Measurements from ENCODE around the gene CCNG1. TPM values are rescaled to one million over a fixed set of nuclear protein-coding genes. Genes with fewer than 3 reads are reported as not detected.

CCNG1 gene
- total RNA-seq, 1 donor from 2014 or later, result 85.4 TPM

- ATAC-seq (no peak), DNase-seq (no peak)
- intact Hi-C loops (cut with micrococcal nuclease), result no loop called here
These were observed 38.0 kb downstream of the CCNG1 start for GRCh38 chr5:163475411-163475810.

GRCh38 chr5:163478126-163478981 is 41.0 kb downstream of the CCNG1 start:
- intact Hi-C loops (cut with micrococcal nuclease), result no loop called here
- ATAC-seq, result no peak
- DNase-seq, result no peak

GRCh38 chr5:163478982-163479271 is 41.5 kb downstream of the CCNG1 start:
- no peak for DNase-seq
- intact Hi-C loops (cut with micrococcal nuclease), result no loop called here
- no peak for ATAC-seq

GRCh38 chr5:163489055-163489744 is 51.8 kb downstream of the CCNG1 start:
- intact Hi-C loops (cut with micrococcal nuclease), result no loop called here
- DNase-seq, result no peak
- no peak for ATAC-seq

- intact Hi-C loops (cut with micrococcal nuclease), result no loop called here
- ATAC-seq (no peak), DNase-seq (no peak)
These were observed 52.3 kb downstream of the CCNG1 start for GRCh38 chr5:163489745-163490075.

Other genes starting within 250 kb of the CCNG1 start
- gene NUDCD2, start 22.5 kb downstream of the CCNG1 start, total RNA-seq, result 13.9 TPM
- gene HMMR, start 23.0 kb downstream of the CCNG1 start, total RNA-seq, result 0.72 TPM
- 62.5 TPM for gene MAT2B, start 68.0 kb downstream of the CCNG1 start, total RNA-seq